Activated naive CD4-positive, alpha-beta T cell treated with anti-CD3 and anti-CD28 coated beads, Interleukin-2, amount 10 ng/mL, durations not matched to agents 7 days and 5 days (primary cell): ENCODE data around the gene ZNF410.
A peak's percentile ranks its signal among the peaks of the same experiment; 100 is the strongest.
"Not testable (repeated sequence)": the region's sequence is repeated elsewhere in the genome, so short reads cannot be mapped to it uniquely, and the experiment has no call there.

Source experiments
- CTCF ChIA-PET: fragments of 350-600 bp; sonication (Branson Sonifier 250); formaldehyde crosslinking; loops from one replicate; lab custom pipeline; 2021; ENCODE audit warnings: antibody characterized with exemption; lab: Charles Lee
- DNase-seq: peaks from one replicate; pipeline ENCODE4 v3.0.0-alpha.2; 2020
- H3K27ac Mint-ChIP-seq: one replicate; pipeline ENCODE4 v1.8.0; 2021; ENCODE audit warnings: mild to moderate bottlenecking, moderate library complexity, mixed read lengths
- H3K27me3 Mint-ChIP-seq: one replicate; pipeline ENCODE4 v1.8.0; 2021; ENCODE audit warnings: mild to moderate bottlenecking, mixed read lengths
- H3K36me3 Mint-ChIP-seq: one replicate; pipeline ENCODE4 v1.8.0; 2021; ENCODE audit warnings: mixed read lengths
- H3K4me1 Mint-ChIP-seq: one replicate; pipeline ENCODE4 v1.8.0; 2021; ENCODE audit warnings: mixed read lengths
- H3K4me3 Mint-ChIP-seq: one replicate; pipeline ENCODE4 v1.8.0; 2021; ENCODE audit warnings: mild to moderate bottlenecking, moderate library complexity, mixed read lengths
- H3K9me3 Mint-ChIP-seq: one replicate; pipeline ENCODE4 v1.8.0; 2021; ENCODE audit warnings: mixed read lengths

Gene ZNF410

DNA sequence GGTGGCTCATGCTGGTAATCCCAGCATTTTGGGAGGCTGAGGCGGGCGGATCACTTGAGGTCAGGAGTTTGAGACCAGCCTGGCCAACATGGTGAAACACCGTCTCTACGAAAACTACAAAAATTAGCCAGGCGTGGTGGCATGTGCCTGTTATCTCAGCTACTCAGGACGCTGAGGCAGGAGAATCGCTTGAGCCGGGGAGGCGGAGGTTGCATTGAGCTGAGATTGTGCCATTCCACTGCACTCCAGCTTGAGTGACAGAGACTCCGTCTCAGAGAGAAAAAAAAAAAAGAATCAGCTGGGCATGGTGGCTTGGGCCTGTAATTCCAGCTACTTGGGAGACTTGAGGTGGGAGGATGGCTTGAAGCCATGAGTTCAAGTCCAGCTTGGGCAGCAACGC is 16.9 kb upstream of the ZNF410 start:
- DNase-seq, H3K4me3 Mint-ChIP-seq, H3K27me3 Mint-ChIP-seq, H3K9me3 Mint-ChIP-seq, H3K36me3 Mint-ChIP-seq, H3K4me1 Mint-ChIP-seq, H3K27ac Mint-ChIP-seq: not testable (repeated sequence)
- CTCF ChIA-PET: interaction anchor here (0.6 to 0.7 kb wide), 2 partner anchors 329 to 424 kb away, joined by 3 to 4 read pairs; no protein-coding TSS in a partner anchor

DNA sequence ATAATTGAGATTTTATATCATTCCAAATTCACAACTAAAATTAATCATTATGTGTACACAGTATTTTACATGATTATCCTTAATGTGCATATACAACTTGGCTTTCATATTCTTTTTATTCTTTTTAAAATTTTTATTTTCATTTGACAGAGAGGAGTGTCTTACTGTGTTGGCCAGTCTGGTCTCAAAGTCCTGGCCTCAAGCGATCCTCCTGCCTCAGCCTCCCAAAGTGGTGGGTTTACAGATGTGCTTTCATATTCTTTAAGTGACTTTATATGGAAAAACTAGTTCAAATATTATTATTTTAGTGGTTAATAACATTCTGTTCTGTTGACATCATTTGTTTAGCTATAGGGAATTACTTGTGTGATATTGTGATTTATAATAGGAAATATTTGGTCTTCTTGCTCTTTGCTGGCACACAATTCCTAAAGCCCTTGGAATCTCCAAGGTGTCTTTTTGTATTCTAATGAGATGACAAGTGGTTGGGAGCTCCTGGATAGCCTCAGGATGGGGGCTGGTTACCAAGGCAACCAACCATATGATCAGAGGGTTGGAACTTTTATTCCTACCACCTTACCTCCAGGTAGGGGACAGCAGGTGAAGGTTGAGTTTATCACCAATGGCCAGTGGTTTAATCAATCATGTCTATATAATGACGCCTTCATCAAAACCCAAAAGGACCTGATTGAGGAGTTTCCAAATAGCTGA is 16.0 kb upstream of the ZNF410 start:
- Mint-ChIP-seq H3K36me3 (no peaks in the 10 kb centered on the region), H3K27ac (no peak overlapping the region), H3K4me1 (no peaks in the 10 kb centered on the region), H3K27me3 (no peaks in the 10 kb centered on the region), H3K4me3 (no peak overlapping the region), H3K9me3 (no peaks in the 10 kb centered on the region)
- DNase-seq: no peak
- CTCF ChIA-PET: interaction anchor here (0.8 kb wide), 1 partner anchor 142 kb away, joined by 3 read pairs; no protein-coding TSS in a partner anchor

DNA sequence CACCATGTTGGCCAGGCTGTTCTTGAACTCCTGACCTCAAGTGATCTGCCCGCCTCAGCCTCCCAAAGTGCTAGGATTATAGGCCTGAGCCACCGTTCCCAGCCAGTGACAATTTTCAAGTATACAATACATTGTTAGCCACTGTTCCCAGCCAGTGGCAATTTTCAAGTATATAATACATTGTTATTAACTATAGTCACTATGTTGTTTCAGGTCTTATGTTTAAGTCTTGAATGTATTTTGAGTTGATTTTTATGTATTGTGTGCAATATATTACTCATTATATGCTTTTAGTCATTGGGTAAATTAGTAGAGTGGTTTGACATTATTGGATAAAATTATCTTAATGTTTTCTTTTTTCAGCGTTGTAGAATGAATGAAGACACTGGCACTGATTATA is 13.0 kb upstream of the ZNF410 start:
- Mint-ChIP-seq H3K36me3 (no peaks in the 10 kb centered on the region), H3K27me3 (no peaks in the 10 kb centered on the region), H3K4me1 (no peaks in the 10 kb centered on the region), H3K4me3 (no peak overlapping the region), H3K27ac (no peak overlapping the region), H3K9me3 (no peaks in the 10 kb centered on the region)
- CTCF ChIA-PET: no interaction called here
- no peak for DNase-seq

DNA sequence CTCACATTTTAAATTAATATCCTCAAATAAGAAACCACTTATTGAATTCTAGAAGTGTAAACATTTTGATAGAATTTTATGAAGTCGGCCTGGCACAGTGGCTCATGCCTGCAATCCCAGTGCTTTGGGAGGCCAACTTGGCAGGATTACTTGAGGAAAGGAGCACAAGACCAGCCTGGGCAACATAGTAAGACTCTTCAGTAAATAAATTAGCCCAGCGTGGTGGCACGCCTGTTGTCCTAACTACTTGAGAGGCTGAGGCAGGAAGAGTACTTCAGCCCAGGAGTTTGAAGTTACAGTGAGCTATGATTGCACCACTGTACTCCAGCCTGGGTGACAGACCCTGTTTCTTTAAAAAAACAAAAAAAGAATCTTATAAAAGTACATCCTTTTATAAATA is 8.9 kb upstream of the ZNF410 start:
- H3K4me3 Mint-ChIP-seq: no peak overlapping the region
- no peak overlapping the region for H3K27ac Mint-ChIP-seq
- CTCF ChIA-PET: no interaction called here
- H3K36me3 Mint-ChIP-seq: no peaks in the 10 kb centered on the region
- H3K9me3 Mint-ChIP-seq: no peaks in the 10 kb centered on the region
- DNase-seq: no peak
- H3K4me1 Mint-ChIP-seq: peaks cover 6% of the 10 kb centered on the region
- H3K27me3 Mint-ChIP-seq: no peaks in the 10 kb centered on the region

DNA sequence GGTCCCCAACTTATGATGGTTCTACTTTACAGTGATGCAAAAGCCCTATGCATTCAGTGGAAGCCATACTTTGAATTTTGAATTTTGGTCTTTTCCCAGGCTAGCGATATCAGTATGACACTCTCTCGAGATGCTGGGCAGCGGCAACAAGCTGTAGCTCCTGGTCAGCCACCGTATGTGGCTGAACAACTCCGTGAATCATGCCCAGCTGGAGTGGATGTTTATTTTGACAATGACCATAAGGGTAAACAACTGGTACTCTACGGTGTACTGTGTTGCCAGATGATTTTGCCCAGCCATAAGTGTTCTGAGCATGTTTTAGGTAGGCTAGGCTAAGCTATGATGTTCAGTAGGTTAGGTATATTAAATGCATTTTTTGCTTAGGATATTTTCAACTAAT is 8.2 kb upstream of the ZNF410 start:
- no peak overlapping the region for H3K4me3 Mint-ChIP-seq
- peaks cover 6% of the 10 kb centered on the region for H3K4me1 Mint-ChIP-seq
- no peak for DNase-seq
- H3K36me3 Mint-ChIP-seq: no peaks in the 10 kb centered on the region
- no peaks in the 10 kb centered on the region for H3K27me3 Mint-ChIP-seq
- no peak overlapping the region for H3K27ac Mint-ChIP-seq
- no peaks in the 10 kb centered on the region for H3K9me3 Mint-ChIP-seq
- CTCF ChIA-PET: no interaction called here

DNA sequence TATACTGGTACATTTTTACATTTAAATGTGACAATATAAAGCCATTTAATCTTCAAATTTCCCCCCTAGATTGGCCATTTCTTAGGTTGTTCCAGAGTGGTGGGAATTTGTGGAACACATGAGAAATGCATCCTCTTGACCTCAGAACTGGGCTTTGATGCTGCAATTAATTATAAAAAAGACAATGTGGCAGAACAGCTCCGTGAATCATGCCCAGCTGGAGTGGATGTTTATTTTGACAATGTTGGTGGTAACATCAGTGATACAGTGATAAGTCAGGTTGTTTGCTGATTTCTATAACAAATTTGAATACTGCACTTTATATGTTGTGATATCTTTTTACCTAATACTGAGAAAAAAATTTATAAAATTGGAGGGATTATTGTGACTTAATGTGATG is 7.6 kb upstream of the ZNF410 start:
- CTCF ChIA-PET: no interaction called here
- no peak for DNase-seq
- H3K36me3 Mint-ChIP-seq: no peaks in the 10 kb centered on the region
- no peaks in the 10 kb centered on the region for H3K27me3 Mint-ChIP-seq
- no peak overlapping the region for H3K27ac Mint-ChIP-seq
- H3K4me1 Mint-ChIP-seq: peaks cover 6% of the 10 kb centered on the region
- H3K9me3 Mint-ChIP-seq: no peaks in the 10 kb centered on the region
- H3K4me3 Mint-ChIP-seq: no peak overlapping the region

DNA sequence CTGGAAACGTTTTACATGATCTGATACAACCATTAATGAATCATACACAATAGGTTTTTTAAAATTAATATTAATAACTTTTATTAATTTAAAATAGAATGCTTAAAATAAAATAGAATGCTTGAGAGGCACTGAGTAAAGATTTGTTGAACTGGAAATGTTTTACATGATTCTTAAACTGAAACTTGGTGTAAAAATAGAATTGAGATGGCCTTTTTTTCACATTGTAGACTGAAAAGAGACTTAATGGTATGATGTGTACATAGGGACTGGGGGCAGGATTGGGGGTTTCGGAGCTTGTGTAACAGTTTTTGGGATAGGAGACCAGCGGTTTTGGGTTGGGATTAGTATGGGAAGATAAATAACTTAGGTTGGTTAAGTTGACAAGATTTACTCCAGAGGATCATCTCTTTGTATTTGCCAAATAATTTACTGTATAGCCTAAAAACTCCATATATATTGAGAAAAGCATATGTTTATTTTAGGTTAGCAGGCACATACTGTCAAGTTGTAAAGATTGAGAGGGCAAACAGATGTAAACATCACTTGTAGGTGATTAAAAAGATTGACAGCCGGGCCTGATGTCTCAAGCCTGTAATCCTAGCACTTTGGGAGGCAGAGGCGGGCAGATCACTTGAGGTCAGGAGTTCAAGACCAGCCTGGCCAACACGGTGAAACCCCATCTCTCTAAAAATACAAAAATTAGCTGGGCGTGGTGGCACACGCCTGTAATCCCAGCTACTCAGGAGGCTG is 2.0 kb upstream of the ZNF410 start:
- Mint-ChIP-seq H3K36me3 (peaks cover 8% of the 10 kb centered on the region), H3K27ac (peak overlapping the region; percentile 97), H3K27me3 (no peaks in the 10 kb centered on the region), H3K4me1 (peaks cover 48% of the 10 kb centered on the region), H3K9me3 (no peaks in the 10 kb centered on the region), H3K4me3 (peak overlapping the region; percentile 98)
- CTCF ChIA-PET: no interaction called here
- DNase-seq: no peak

DNA sequence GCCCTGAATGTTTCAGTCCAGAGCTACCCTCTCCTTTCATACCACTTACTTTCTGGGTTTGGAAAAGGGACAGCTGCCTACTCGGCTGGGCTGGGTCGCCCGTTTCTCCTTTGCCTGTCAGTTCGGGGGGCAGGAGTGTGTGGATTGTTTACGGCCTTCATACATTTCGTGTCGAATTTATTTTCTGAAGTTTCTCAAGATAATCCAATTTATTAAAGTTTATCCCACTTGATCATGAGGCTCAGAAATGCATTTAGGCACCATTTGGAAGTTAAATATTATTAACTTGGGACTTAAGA is 608 bp downstream of the ZNF410 start:
- no peaks in the 10 kb centered on the region for H3K27me3 Mint-ChIP-seq
- CTCF ChIA-PET: no interaction called here
- peak overlapping the region; percentile 97 for H3K27ac Mint-ChIP-seq
- no peak for DNase-seq
- H3K4me3 Mint-ChIP-seq: peak overlapping the region; percentile 98
- no peaks in the 10 kb centered on the region for H3K9me3 Mint-ChIP-seq
- H3K36me3 Mint-ChIP-seq: peaks cover 14% of the 10 kb centered on the region
- H3K4me1 Mint-ChIP-seq: peaks cover 54% of the 10 kb centered on the region

DNA sequence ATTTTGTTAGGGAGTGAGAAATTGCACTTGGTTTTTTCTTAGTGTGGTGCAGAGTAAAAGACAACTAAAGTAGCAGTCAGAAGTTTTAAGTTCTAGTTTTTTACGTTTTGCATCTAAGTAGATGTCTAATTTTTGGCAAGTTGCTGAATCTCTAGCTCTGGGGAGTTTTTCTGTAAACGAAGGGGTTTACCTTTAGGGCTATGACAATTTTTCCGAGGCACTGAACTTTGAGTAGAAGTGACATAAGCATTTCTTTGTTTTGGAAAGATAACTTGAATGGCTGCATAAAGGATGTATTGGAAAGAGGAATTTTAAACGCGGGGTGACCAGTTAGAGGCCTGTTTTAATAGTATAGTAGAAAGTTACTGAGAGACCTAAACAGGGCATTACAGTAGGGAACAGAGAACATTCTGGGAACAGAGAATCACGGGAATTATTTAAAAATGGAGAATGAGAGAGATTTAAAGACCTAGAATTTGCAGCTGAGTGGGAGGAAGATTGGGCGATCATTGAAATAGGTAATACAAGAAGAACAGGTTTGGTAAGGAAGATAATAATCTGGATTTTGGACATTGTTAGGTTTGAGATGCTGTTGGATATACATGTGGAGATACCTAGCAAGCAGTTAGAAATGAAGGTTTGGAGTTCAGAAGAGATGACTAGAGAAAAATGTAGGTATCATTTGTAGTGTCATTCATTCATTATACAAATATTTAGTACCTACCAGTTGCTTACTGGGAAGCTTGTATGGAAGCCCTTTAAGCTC is 1.2 kb downstream of the ZNF410 start:
- Mint-ChIP-seq H3K27ac (peak overlapping the region; percentile 97), H3K4me1 (peaks cover 54% of the 10 kb centered on the region), H3K4me3 (peak overlapping the region; percentile 98), H3K36me3 (peaks cover 14% of the 10 kb centered on the region), H3K9me3 (no peaks in the 10 kb centered on the region), H3K27me3 (no peaks in the 10 kb centered on the region)
- CTCF ChIA-PET: no interaction called here
- no peak for DNase-seq

DNA sequence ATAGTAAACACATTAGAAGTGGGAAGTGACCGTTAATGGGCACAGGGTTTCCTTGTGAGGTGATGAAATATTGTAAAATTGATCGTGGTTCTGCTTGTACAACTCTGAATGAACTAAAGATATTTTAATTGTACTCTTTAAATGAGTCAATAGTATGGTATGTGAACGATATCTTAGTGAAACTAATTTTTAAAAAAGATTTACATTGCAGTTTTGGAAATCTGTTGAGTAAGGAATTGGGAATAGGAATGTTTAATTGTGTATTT is 1.7 kb downstream of the ZNF410 start:
- no peak for DNase-seq
- no peaks in the 10 kb centered on the region for H3K9me3 Mint-ChIP-seq
- peaks cover 54% of the 10 kb centered on the region for H3K4me1 Mint-ChIP-seq
- no peak overlapping the region for H3K27ac Mint-ChIP-seq
- H3K4me3 Mint-ChIP-seq: peak overlapping the region; percentile 98
- peaks cover 14% of the 10 kb centered on the region for H3K36me3 Mint-ChIP-seq
- no peaks in the 10 kb centered on the region for H3K27me3 Mint-ChIP-seq
- CTCF ChIA-PET: no interaction called here

DNA sequence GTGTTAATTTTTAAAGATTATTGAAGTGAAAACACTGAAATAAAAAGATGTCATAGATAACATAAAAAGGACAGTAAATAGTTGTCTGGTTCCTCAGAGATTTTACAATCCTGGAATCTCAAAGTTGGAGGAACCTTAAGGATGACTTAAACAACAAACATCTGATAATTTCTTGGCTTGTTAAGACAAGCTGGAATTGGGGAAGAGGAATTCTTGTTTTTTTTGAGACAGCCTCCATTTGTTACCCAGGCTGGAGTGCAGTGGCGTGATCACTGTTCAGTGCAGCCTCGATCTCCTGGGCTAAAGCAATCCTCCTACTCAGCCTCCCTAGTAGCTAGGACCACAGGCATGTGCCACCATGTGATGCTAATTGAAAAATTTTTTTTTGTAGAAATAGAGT is 2.3 kb downstream of the ZNF410 start:
- H3K36me3 Mint-ChIP-seq: peaks cover 19% of the 10 kb centered on the region
- peaks cover 54% of the 10 kb centered on the region for H3K4me1 Mint-ChIP-seq
- no peaks in the 10 kb centered on the region for H3K27me3 Mint-ChIP-seq
- no peak overlapping the region for H3K4me3 Mint-ChIP-seq
- H3K27ac Mint-ChIP-seq: peak overlapping the region; percentile 5
- DNase-seq: no peak
- CTCF ChIA-PET: no interaction called here
- H3K9me3 Mint-ChIP-seq: no peaks in the 10 kb centered on the region

DNA sequence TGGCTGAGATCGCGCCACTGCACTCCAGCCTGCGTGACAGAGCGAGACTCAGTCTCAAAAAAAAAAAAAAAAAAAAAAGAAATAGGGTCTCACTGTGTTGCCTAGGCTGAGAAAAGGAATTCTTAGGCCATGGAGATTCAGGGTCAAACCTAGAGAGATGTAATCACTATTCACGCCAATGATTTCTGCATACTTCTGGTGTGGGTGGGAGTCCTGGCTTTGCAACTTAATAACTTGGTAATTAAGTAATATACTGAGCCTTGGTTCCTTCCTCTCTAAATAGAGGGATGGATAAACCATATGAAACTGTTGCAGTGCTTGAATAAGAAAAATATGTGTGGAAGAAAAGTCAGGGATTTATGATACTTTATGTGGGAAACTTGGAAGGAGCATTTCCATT is 2.7 kb downstream of the ZNF410 start:
- Mint-ChIP-seq H3K9me3 (no peaks in the 10 kb centered on the region), H3K4me3 (no peak overlapping the region), H3K27ac (no peak overlapping the region), H3K27me3 (no peaks in the 10 kb centered on the region), H3K4me1 (peaks cover 54% of the 10 kb centered on the region), H3K36me3 (peaks cover 21% of the 10 kb centered on the region)
- DNase-seq: no peak
- CTCF ChIA-PET: no interaction called here

DNA sequence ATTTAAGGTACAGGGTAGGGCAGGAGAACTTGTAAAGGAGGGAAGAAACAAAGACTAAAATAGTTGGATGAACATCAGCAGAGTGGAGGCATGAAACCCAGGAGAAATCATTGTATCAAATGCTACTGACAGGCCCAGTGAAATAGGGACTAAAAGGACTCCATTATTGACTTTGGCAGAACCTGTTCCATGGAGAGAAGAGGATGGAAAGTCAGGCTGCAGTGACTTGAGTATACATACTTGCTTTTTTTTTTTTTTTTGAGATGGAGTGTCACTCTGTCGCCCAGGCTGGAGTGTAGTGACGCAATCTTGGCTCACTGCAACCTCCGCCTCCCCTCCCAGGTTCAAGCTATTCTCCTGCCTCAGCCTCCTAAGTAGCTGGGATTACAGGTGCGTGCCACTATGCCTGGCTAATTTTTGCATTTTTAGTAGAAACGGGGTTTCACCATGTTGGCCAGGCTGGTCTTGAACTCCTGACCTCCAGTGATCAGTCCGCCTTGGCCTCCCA is 7.6 kb downstream of the ZNF410 start:
- H3K27ac Mint-ChIP-seq, H3K9me3 Mint-ChIP-seq, H3K27me3 Mint-ChIP-seq, DNase-seq, H3K4me3 Mint-ChIP-seq, CTCF ChIA-PET: not testable (repeated sequence)
- Mint-ChIP-seq H3K36me3 (peaks cover 40% of the 10 kb centered on the region), H3K4me1 (peaks cover 15% of the 10 kb centered on the region)

DNA sequence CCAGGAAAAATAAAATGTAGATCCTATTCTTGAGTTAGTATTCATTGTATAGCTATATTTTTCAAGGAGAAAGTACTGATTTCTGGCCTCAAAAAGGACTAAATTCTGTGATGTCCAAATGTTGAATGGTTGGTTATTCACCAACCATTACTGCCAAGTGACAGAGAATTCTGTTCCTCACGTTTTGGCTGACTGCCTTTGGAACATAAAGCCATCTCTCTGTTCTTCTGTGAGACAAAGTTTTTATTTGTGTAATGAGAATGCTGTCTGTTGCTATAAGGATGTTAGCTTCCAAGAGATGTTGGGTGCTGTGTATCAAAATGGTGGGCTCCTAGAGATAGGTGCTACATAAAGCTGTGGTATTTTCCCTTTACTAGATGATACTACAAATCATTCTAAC is 9.3 kb downstream of the ZNF410 start:
- H3K4me1 Mint-ChIP-seq: peaks cover 5% of the 10 kb centered on the region
- DNase-seq: no peak
- H3K27ac Mint-ChIP-seq: no peak overlapping the region
- H3K27me3 Mint-ChIP-seq: no peaks in the 10 kb centered on the region
- H3K36me3 Mint-ChIP-seq: peaks cover 38% of the 10 kb centered on the region
- no peaks in the 10 kb centered on the region for H3K9me3 Mint-ChIP-seq
- no peak overlapping the region for H3K4me3 Mint-ChIP-seq
- CTCF ChIA-PET: interaction anchor here (0.9 kb wide), 1 partner anchor 15 kb away, joined by 3 read pairs; no protein-coding TSS in a partner anchor
